HG03064 (cell line): ENCODE results near the gene CIB4.

Experiments
- ATAC-seq: cut with Tn5 transposase; IDR thresholded peaks from one replicate; pipeline ENCODE4 v1.9.1; 2021; ENCODE audit warnings: low read depth; ENCODE audit not compliant: unreplicated experiment

Gene CIB4

GRCh38 chr2:26585966-26586365, 55.2 kb downstream of the CIB4 start:
- ATAC-seq, result no peak

GRCh38 chr2:26585100-26585499, 56.1 kb downstream of the CIB4 start:
- no peak for ATAC-seq

- ATAC-seq, result no peak
Observed at GRCh38 chr2:26584656-26585055, 56.5 kb downstream of the CIB4 start.

GRCh38 chr2:26584191-26584590, 57.0 kb downstream of the CIB4 start:
- no peak for ATAC-seq

GRCh38 chr2:26583381-26583911, 57.7 kb downstream of the CIB4 start:
- ATAC-seq, result no peak

GRCh38 chr2:26582890-26583289, 58.3 kb downstream of the CIB4 start:
- no peak for ATAC-seq

GRCh38 chr2:26581991-26582842, 58.9 kb downstream of the CIB4 start:
- ATAC-seq, result no peak

GRCh38 chr2:26581266-26581990, 59.7 kb downstream of the CIB4 start:
- ATAC-seq, result no peak

- no peak for ATAC-seq
Observed at GRCh38 chr2:26580751-26581150, 60.4 kb downstream of the CIB4 start.

- no peak for ATAC-seq
Observed at GRCh38 chr2:26580151-26580550, 61.0 kb downstream of the CIB4 start.

- no peak for ATAC-seq
Observed at GRCh38 chr2:26579723-26580040, 61.5 kb downstream of the CIB4 start.

GRCh38 chr2:26579025-26579722, 62.0 kb downstream of the CIB4 start:
- ATAC-seq, result no peak

GRCh38 chr2:26578581-26578980, 62.6 kb downstream of the CIB4 start:
- no peak for ATAC-seq

GRCh38 chr2:26578113-26578458, 63.1 kb downstream of the CIB4 start:
- no peak for ATAC-seq

- no peak for ATAC-seq
Observed at GRCh38 chr2:26577442-26578112, 63.6 kb downstream of the CIB4 start.

- no peak for ATAC-seq
Observed at GRCh38 chr2:26576565-26577441, 64.4 kb downstream of the CIB4 start.

- no peak for ATAC-seq
Observed at GRCh38 chr2:26575836-26576564, 65.2 kb downstream of the CIB4 start.

- no peak for ATAC-seq
Observed at GRCh38 chr2:26574900-26575560, 66.1 kb downstream of the CIB4 start.
